HepG2 (cell line): Measurements from ENCODE around the gene FGD4. TPM values are rescaled to one million over a fixed set of nuclear protein-coding genes. Genes with fewer than 3 reads are reported as not detected.

ENCODE experiments used
- ATAC-seq: fragments of 200-7000 bp; cut with Tn5 transposase; 3 replicates; pipeline ENCODE4 v1.9.1; 2020; ENCODE audit warnings: mild to moderate bottlenecking, moderate library complexity
- BruUV-seq: library from RNA; stranded (reverse); fragments of 400-500 nt; replicated peaks from 2 replicates; lab custom pipeline; 2021; lab: Mats Ljungman, UMichigan
- CTCF ChIA-PET: fragments of 300-600 bp; formaldehyde crosslinking; extraction: SDS; loops from one replicate; lab custom pipeline; 2021; ENCODE audit warnings: low total read pairs, inconsistent platforms, low intra/inter-chr PET ratio; lab: Yijun Ruan, JAX
- POLR2A ChIA-PET: fragments of 350-600 bp; sonication (Branson Sonifier 250); formaldehyde crosslinking; loops from one replicate; lab custom pipeline; 2020; ENCODE audit warnings: antibody characterized with exemption, inconsistent platforms; lab: Yijun Ruan, JAX
- DNase-seq: peaks from one replicate; pipeline ENCODE4 v3.0.0-alpha.2; 2015; ENCODE audit warnings: low spot score
- FAIRE-seq: peaks from 3 replicates; lab custom pipeline; 2011; peaks lifted over from hg19 to GRCh38; lab: Jason Lieb, UNC
- H2AFZ ChIP-seq: one replicate; pipeline ENCODE4 v1.6.1; 2011; ENCODE audit warnings: low read length, inconsistent platforms
- H3K27ac ChIP-seq: fragments of 300-600 bp; 3 replicates; pipeline ENCODE4 v1.8.0; 2011; ENCODE audit warnings: mixed run types, mild to moderate bottlenecking, mixed read lengths, low read length, inconsistent platforms; ENCODE audit not compliant: insufficient read depth; ENCODE audit errors: extremely low read length
- H3K27me3 ChIP-seq, 2 experiments: fragments of 200-600 bp in 1 of 2; 2 replicates in 1 of 2; 3 replicates in 1 of 2; pipeline versions ENCODE4 v1.6.0 to v1.8.0; 2011; ENCODE audit warnings: low read length in 2 of 2, mild to moderate bottlenecking in 2 of 2, moderate library complexity in 2 of 2, inconsistent platforms in 1 of 2; ENCODE audit not compliant: insufficient read depth in 2 of 2, control insufficient read depth in 1 of 2
- H3K36me3 ChIP-seq, 2 experiments: fragments of 200-600 bp in 1 of 2; replicated peaks in 1 of 2; 2 replicates in 1 of 2; 3 replicates in 1 of 2; pipeline versions ENCODE4 v1.5.1 to v1.8.0; 2011; ENCODE audit warnings: low read length in 2 of 2, inconsistent platforms in 1 of 2; ENCODE audit not compliant: insufficient read depth in 2 of 2, control insufficient read depth in 1 of 2
- H3K4me1 ChIP-seq: 2 replicates; pipeline ENCODE4 v1.5.1; 2012; ENCODE audit warnings: low read length, inconsistent platforms; ENCODE audit not compliant: insufficient read depth
- H3K4me2 ChIP-seq: 2 replicates; pipeline ENCODE4 v1.6.0; 2011; ENCODE audit warnings: low read depth, low read length, inconsistent platforms
- H3K4me3 ChIP-seq, 3 experiments: fragments of 200-600 bp in 1 of 3; sonication (generic), shearing (Covaris generic) in 1 of 3; replicated peaks in 1 of 3; 2 replicates each; pipeline ENCODE4 v1.5.1; 2011 to 2016; ENCODE audit warnings: low read length in 3 of 3, inconsistent platforms in 2 of 3, low read depth in 2 of 3, mild to moderate bottlenecking in 2 of 3, control low read depth in 1 of 3, mixed read lengths in 1 of 3; ENCODE audit not compliant: insufficient read depth in 1 of 3
- H3K79me2 ChIP-seq: one replicate; pipeline ENCODE4 v1.6.1; 2011; ENCODE audit warnings: low read length, inconsistent platforms; ENCODE audit not compliant: insufficient read depth
- H3K9ac ChIP-seq: 2 replicates; pipeline ENCODE4 v1.6.0; 2011; ENCODE audit warnings: mild to moderate bottlenecking, low read depth, low read length, inconsistent platforms; ENCODE audit not compliant: insufficient read depth
- H3K9me3 ChIP-seq: 2 replicates; pipeline ENCODE4 v1.5.1; 2012; ENCODE audit warnings: mild to moderate bottlenecking, low read length
- H4K20me1 ChIP-seq: 2 replicates; pipeline ENCODE4 v1.6.0; 2011; ENCODE audit warnings: inconsistent platforms, mild to moderate bottlenecking, low read length, moderate library complexity; ENCODE audit not compliant: insufficient read depth
- HCFC1 ChIP-seq: fragments of 150-350 bp; IDR thresholded peaks from 2 replicates; pipeline ENCODE4 v1.6.1; 2014; ENCODE audit warnings: low read depth, low read length
- MBNL3 ChIP-seq: fragments of 250-450 bp; sonication (Bioruptor Pico); conservative IDR thresholded peaks from 2 replicates; pipeline ENCODE4 v1.8.0; 2022; ENCODE audit warnings: mild to moderate bottlenecking, inconsistent platforms
- PPARG ChIP-seq: conservative IDR thresholded peaks from 2 replicates; pipeline ENCODE4 v1.6.1; 2016; ENCODE audit warnings: missing biosample characterization, missing genetic modification reagents
- SP1 ChIP-seq, 2 experiments: fragments of 450-650 bp in 1 of 2; sonication (generic) in 1 of 2; formaldehyde crosslinking in 1 of 2; IDR thresholded peaks; 2 replicates each; pipeline versions ENCODE4 v1.4.0 to v1.6.1; 2016 to 2020; ENCODE audit warnings: missing genetic modification reagents in 1 of 2
- TARDBP ChIP-seq: sonication (generic); formaldehyde crosslinking; IDR thresholded peaks from 2 replicates; pipeline ENCODE4 v1.8.0; 2022; ENCODE audit warnings: mild to moderate bottlenecking, missing genetic modification reagents
- TBL1XR1 ChIP-seq: fragments of 150-350 bp; IDR thresholded peaks from 2 replicates; pipeline ENCODE4 v1.6.1; 2014; ENCODE audit warnings: borderline replicate concordance, low read length; ENCODE audit not compliant: partially characterized antibody
- ZNF746 ChIP-seq: sonication (generic); formaldehyde crosslinking; IDR thresholded peaks from 2 replicates; pipeline ENCODE4 v1.8.0; 2022; ENCODE audit warnings: mild to moderate bottlenecking, missing genetic modification reagents
- ZNF75D ChIP-seq: sonication (generic); formaldehyde crosslinking; IDR thresholded peaks from 2 replicates; pipeline ENCODE4 v1.8.1; 2023; ENCODE audit warnings: missing genetic modification reagents, mild to moderate bottlenecking, borderline replicate concordance
- ZNF775 ChIP-seq: sonication (generic); formaldehyde crosslinking; IDR thresholded peaks from 2 replicates; pipeline ENCODE4 v1.4.0; 2020; ENCODE audit warnings: missing genetic modification reagents, mild to moderate bottlenecking, moderate library complexity, borderline replicate concordance
- ZNF781 ChIP-seq: sonication (generic); formaldehyde crosslinking; IDR thresholded peaks from 2 replicates; pipeline ENCODE4 v1.5.1; 2020; ENCODE audit warnings: borderline replicate concordance, mild to moderate bottlenecking, missing genetic modification reagents; ENCODE audit errors: not compliant biosample characterization
- WGBS: methylation state at CpG from one replicate; pipeline ENCODE4 v1.1.6; 2017; ENCODE audit warnings: low lambda C conversion rate; 5-methylcytosine and 5-hydroxymethylcytosine counted together
- in situ Hi-C: cut with HindIII; loops from 2 replicates; pipeline ENCODE4 v1.10.0; 2017; ENCODE audit warnings: low pct_unique_long_range_greater_than_20kb; ENCODE audit not compliant: extremely low pct_ligation_motif_present
- intact Hi-C: fragments of 100-400 bp; cut with micrococcal nuclease; formaldehyde crosslinking; loops from one replicate; pipeline ENCODE4 v1.10.0; 2022; ENCODE audit not compliant: unreplicated experiment
- polyA plus RNA-seq, 8 experiments: library from polyadenylated mRNA; depleted of rRNA in 3 of 8; stranded (reverse) in 7 of 8; unstranded in 1 of 8; fragments of >200 nt; fragmentation: Illumina TruSeq in 4 of 8; extraction: Trizol in 4 of 8; gene quantifications; 2 replicates each; pipeline versions ENCODE4 v1.2.1 to v1.2.3, GENCODE V29; 2011 to 2016; ENCODE audit warnings: low read depth in 4 of 8, missing spikeins in 1 of 8, mixed read lengths in 1 of 8; ENCODE audit not compliant: insufficient read depth in 1 of 8
- total RNA-seq, 5 experiments: library from RNA; depleted of rRNA; stranded (reverse); fragments of >200 nt; fragmentation: Illumina TruSeq; extraction: Trizol; gene quantifications; 2 replicates each; pipeline ENCODE4 v1.2.3, GENCODE V29; 2016; ENCODE audit warnings: low read depth in 1 of 5
- TF ChIP-seq, protein P1 (sequence below): sonication (generic); formaldehyde crosslinking; IDR thresholded peaks from 2 replicates; pipeline ENCODE4 v1.8.0; 2023; ENCODE audit warnings: mild to moderate bottlenecking, missing genetic modification reagents

FGD4 gene
- total and polyA plus RNA-seq, 2 of the 13 experiments (the other 11 are each of a cell fraction or from before 2014, with no cell fraction given): 4.6 to 6.6 TPM

- FAIRE-seq (no peak), DNase-seq (no peak), ATAC-seq (no peak)
- no TSS peak for BruUV-seq
- H3K4me3 ChIP-seq: no peak overlapping the region
- TF ChIP-seq PPARG (CRISPR knock-in tag): no peak
- whole genome bisulfite sequencing: 100% methylated on average over 1 of the region's 1 CpG
- H3K4me2 ChIP-seq: no peak overlapping the region
- ChIA-PET CTCF (no interaction called here), POLR2A (no interaction called here)
- intact Hi-C loops (no loop called here), in situ Hi-C loops (no loop called here)
- no peaks in the 10 kb centered on the region for H3K27me3 ChIP-seq
- H3K4me1 ChIP-seq: peaks cover 5% of the 10 kb centered on the region; the same call in 1 of the 2 replicates
- peaks cover 10 to 42% of the 10 kb centered on the region in 2 experiments for H3K36me3 ChIP-seq
- H3K9ac ChIP-seq: no peak overlapping the region
- no peaks in the 10 kb centered on the region for H3K9me3 ChIP-seq
- no peak overlapping the region for H2AFZ ChIP-seq
- no peak overlapping the region for H3K27ac ChIP-seq
- no peaks in the 10 kb centered on the region for H4K20me1 ChIP-seq
- H3K79me2 ChIP-seq: no peaks in the 10 kb centered on the region
Measured at GRCh38 chr12:32609966-32610365, 210.6 kb downstream of the FGD4 start.

DNA sequence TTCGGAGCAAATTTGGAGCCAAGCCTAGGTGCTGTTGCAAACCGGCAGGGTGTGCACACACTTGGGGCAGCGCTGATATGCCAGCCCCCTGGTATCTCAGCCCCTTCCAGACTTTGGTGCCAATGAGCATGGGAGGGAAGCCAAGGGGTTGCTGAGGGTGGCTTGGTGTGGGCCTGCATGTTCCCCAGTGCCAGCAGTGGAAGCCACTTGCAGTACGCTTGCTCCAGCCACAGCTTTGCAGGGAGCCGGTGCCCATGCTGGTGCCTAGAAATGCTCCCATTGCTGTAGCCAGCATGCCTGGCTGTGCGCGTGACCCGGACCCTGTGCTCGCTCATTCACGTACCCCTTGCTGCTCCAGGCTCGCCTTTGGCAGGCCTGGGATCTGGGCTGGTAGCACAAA, 212.6 kb downstream of the FGD4 start:
- no peak overlapping the region for H3K27ac ChIP-seq
- POLR2A ChIA-PET: no interaction called here
- BruUV-seq: no TSS peak
- no peaks in the 10 kb centered on the region for H4K20me1 ChIP-seq
- intact Hi-C loops (no loop called here), in situ Hi-C loops (no loop called here)
- no peak for ATAC-seq
- no peaks in the 10 kb centered on the region for H3K79me2 ChIP-seq
- no peak overlapping the region for H3K9ac ChIP-seq
- H3K36me3 ChIP-seq: peaks cover 10 to 40% of the 10 kb centered on the region in 2 experiments
- no peaks in the 10 kb centered on the region for H3K9me3 ChIP-seq
- 100% methylated on average over 2 of the region's 11 CpGs for WGBS
- CTCF ChIA-PET: no interaction called here
- TF ChIP-seq ZNF775 (CRISPR knock-in tag) (no peak), ZNF746 (CRISPR knock-in tag) (no peak), SP1 (IDR thresholded peaks at IDR 0.05) (no peak), SP1 (CRISPR knock-in tag; IDR thresholded peaks at IDR 0.05) (no peak), MBNL3 (CRISPR knock-in tag) (no peak), TBL1XR1 (no peak), TARDBP (no peak), HCFC1 (no peak), ZNF75D (CRISPR knock-in tag) (no peak), ZNF781 (CRISPR knock-in tag) (no peak)
- TF ChIP-seq, protein P1, sequence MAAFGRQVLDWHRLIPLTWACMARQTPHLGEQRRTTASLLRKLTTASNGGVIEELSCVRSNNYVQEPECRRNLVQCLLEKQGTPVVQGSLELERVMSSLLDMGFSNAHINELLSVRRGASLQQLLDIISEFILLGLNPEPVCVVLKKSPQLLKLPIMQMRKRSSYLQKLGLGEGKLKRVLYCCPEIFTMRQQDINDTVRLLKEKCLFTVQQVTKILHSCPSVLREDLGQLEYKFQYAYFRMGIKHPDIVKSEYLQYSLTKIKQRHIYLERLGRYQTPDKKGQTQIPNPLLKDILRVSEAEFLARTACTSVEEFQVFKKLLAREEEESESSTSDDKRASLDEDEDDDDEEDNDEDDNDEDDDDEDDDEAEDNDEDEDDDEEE: no peak
- peaks cover 5% of the 10 kb centered on the region; the same call in 1 of the 2 replicates for H3K4me1 ChIP-seq
- FAIRE-seq: no peak
- no peak overlapping the region for H2AFZ ChIP-seq
- no peak overlapping the region for H3K4me3 ChIP-seq
- DNase-seq: no peak
- no peak overlapping the region for H3K4me2 ChIP-seq
- no peaks in the 10 kb centered on the region for H3K27me3 ChIP-seq
